HG02943 (cell line): ENCODE measurements around the gene ERI3.

Source experiments
- ATAC-seq: cut with Tn5 transposase; IDR thresholded peaks from one replicate; pipeline ENCODE4 v1.9.1; 2021; ENCODE audit warnings: mild to moderate bottlenecking, low read depth, moderate library complexity; ENCODE audit not compliant: unreplicated experiment

ERI3 gene

GRCh38 chr1:44239961-44240371 is 115.1 kb downstream of the ERI3 start:
- ATAC-seq: no peak

GRCh38 chr1:44239331-44239960 is 115.6 kb downstream of the ERI3 start:
- ATAC-seq: no peak

- no peak for ATAC-seq
Observed at GRCh38 chr1:44238660-44239059, 116.4 kb downstream of the ERI3 start.

GRCh38 chr1:44237721-44238457 is 117.2 kb downstream of the ERI3 start:
- ATAC-seq: no peak

- ATAC-seq: no peak
Observed at GRCh38 chr1:44236490-44237272, 118.4 kb downstream of the ERI3 start.

- no peak for ATAC-seq
Observed at GRCh38 chr1:44235808-44236207, 119.2 kb downstream of the ERI3 start.

GRCh38 chr1:44233593-44233992 is 121.5 kb downstream of the ERI3 start:
- ATAC-seq: no peak

- ATAC-seq: no peak
Observed at GRCh38 chr1:44230796-44231195, 124.3 kb downstream of the ERI3 start.

GRCh38 chr1:44229435-44230167 is 125.5 kb downstream of the ERI3 start:
- no peak for ATAC-seq

GRCh38 chr1:44228218-44228617 is 126.8 kb downstream of the ERI3 start:
- no peak for ATAC-seq

- ATAC-seq: no peak
Observed at GRCh38 chr1:44227211-44227610, 127.8 kb downstream of the ERI3 start.

- ATAC-seq: no peak
Observed at GRCh38 chr1:44225761-44226160, 129.3 kb downstream of the ERI3 start.

GRCh38 chr1:44223187-44223610 is 131.9 kb downstream of the ERI3 start:
- ATAC-seq: no peak

- no peak for ATAC-seq
Observed at GRCh38 chr1:44222397-44223186, 132.5 kb downstream of the ERI3 start.

GRCh38 chr1:44221769-44222168 is 133.3 kb downstream of the ERI3 start:
- ATAC-seq: no peak

- no peak for ATAC-seq
Observed at GRCh38 chr1:44220755-44221154, 134.3 kb downstream of the ERI3 start.

- no peak for ATAC-seq
Observed at GRCh38 chr1:44220001-44220751, 134.9 kb downstream of the ERI3 start.

GRCh38 chr1:44219301-44219626 is 135.8 kb downstream of the ERI3 start:
- no peak for ATAC-seq

GRCh38 chr1:44218503-44219300 is 136.4 kb downstream of the ERI3 start:
- ATAC-seq: no peak
